Kidney (tissue), 14 donors: ENCODE measurements around the gene DLX4. TPM values are rescaled to one million over a fixed set of nuclear protein-coding genes. Genes with fewer than 3 reads are reported as not detected.

Experiments
- DNase-seq, 5 donors: peaks; one replicate each; pipeline ENCODE4 v3.0.0-alpha.2; 2013 to 2020
- FAIRE-seq: peaks from 2 replicates; lab custom pipeline; 2012; peaks lifted over from hg19 to GRCh38; lab: Jason Lieb, UNC
- H3K27ac ChIP-seq, 2 donors: one replicate each; pipeline ENCODE4 v1.7.0; 2013; ENCODE audit warnings: low read depth in 2 of 2, low read length in 2 of 2, inconsistent platforms in 1 of 2
- H3K27me3 ChIP-seq: one replicate; pipeline ENCODE4 v1.7.1; 2013; ENCODE audit warnings: low read length, inconsistent platforms; ENCODE audit not compliant: control insufficient read depth, insufficient read depth
- H3K36me3 ChIP-seq, 3 donors: one replicate each; pipeline versions ENCODE4 v1.7.0 to v1.7.1; 2013; ENCODE audit warnings: low read length in 3 of 3, control low read depth in 1 of 3, inconsistent platforms in 1 of 3; ENCODE audit not compliant: insufficient read depth in 3 of 3, control insufficient read depth in 2 of 3
- H3K4me1 ChIP-seq, 3 donors: one replicate each; pipeline versions ENCODE4 v1.7.0 to v1.7.1; 2013; ENCODE audit warnings: low read length in 3 of 3, inconsistent platforms in 1 of 3, low read depth in 1 of 3; ENCODE audit not compliant: control insufficient read depth in 2 of 3, insufficient read depth in 2 of 3
- H3K4me3 ChIP-seq, 3 donors: one replicate each; pipeline versions ENCODE4 v1.7.0 to v1.8.1; 2013; ENCODE audit warnings: low read length in 3 of 3, control low read depth in 1 of 3, inconsistent platforms in 1 of 3
- H3K9ac ChIP-seq, 3 donors: one replicate each; pipeline versions ENCODE4 v1.7.0 to v1.7.1; 2013; ENCODE audit warnings: low read length in 3 of 3, control low read depth in 1 of 3, inconsistent platforms in 1 of 3
- H3K9me3 ChIP-seq, 3 donors: one replicate each; pipeline versions ENCODE4 v1.7.0 to v1.7.1; 2013; ENCODE audit warnings: low read length in 3 of 3, control low read depth in 1 of 3, inconsistent platforms in 1 of 3; ENCODE audit not compliant: control insufficient read depth in 2 of 3, insufficient read depth in 1 of 3
- intact Hi-C: fragments of 100-400 bp; cut with DNase I; formaldehyde crosslinking; loops from one replicate; pipeline ENCODE4 v1.11.1; 2022
- polyA plus RNA-seq: library from polyadenylated mRNA; stranded (reverse); fragments of 350-450 nt; fragmentation: Illumina TruSeq; extraction: RNeasy Lipid Tissue Mini Kit (QIAGEN cat#74804); gene quantifications from one replicate; pipeline ENCODE4 v1.2.3, GENCODE V29; 2014; ENCODE audit warnings: low read depth, low replicate concordance; ENCODE audit not compliant: insufficient read depth
- total RNA-seq: library from RNA; stranded (reverse); fragmentation: NEBNext Ultra II Directional; extraction: Animal tissue kit (Norgen Biotek cat#: 25700); gene quantifications from one replicate; pipeline ENCODE4 v1.2.1, GENCODE V29; 2021
- TF ChIP-seq, protein P1 (sequence below): IDR thresholded peaks from 3 replicates; pipeline ENCODE4 v1.5.1; 2012; ENCODE audit warnings: mild to moderate bottlenecking, moderate library complexity, borderline replicate concordance; ENCODE audit not compliant: insufficient read depth; ENCODE audit errors: extremely low read depth
- donor health status: control.
- donor health status: control.
- donor health status: control.
- donor health status: control.
- donor health status: control.
- donor health status: DM: yes; HTN: yes; CAD: no.
- donor health status: Normal renal cell carcinoma (clear cell type).

The DLX4 gene
- total and polyA plus RNA-seq, 2 donors from 2014 or later, result 0.44 TPM; not detected in 1

GRCh38 chr17:49941427-49941826, 27.6 kb upstream of the DLX4 start:
- Histone ChIP-seq H3K4me1 (no peaks in the 10 kb centered on the region), H3K27me3 (no peaks in the 10 kb centered on the region), H3K9me3 (no peaks in the 10 kb centered on the region), H3K4me3 (no peak overlapping the region), H3K9ac (no peak overlapping the region), H3K27ac (no peak overlapping the region), H3K36me3 (no peaks in the 10 kb centered on the region)
- intact Hi-C loops, result no loop called here
- TF ChIP-seq, protein P1, sequence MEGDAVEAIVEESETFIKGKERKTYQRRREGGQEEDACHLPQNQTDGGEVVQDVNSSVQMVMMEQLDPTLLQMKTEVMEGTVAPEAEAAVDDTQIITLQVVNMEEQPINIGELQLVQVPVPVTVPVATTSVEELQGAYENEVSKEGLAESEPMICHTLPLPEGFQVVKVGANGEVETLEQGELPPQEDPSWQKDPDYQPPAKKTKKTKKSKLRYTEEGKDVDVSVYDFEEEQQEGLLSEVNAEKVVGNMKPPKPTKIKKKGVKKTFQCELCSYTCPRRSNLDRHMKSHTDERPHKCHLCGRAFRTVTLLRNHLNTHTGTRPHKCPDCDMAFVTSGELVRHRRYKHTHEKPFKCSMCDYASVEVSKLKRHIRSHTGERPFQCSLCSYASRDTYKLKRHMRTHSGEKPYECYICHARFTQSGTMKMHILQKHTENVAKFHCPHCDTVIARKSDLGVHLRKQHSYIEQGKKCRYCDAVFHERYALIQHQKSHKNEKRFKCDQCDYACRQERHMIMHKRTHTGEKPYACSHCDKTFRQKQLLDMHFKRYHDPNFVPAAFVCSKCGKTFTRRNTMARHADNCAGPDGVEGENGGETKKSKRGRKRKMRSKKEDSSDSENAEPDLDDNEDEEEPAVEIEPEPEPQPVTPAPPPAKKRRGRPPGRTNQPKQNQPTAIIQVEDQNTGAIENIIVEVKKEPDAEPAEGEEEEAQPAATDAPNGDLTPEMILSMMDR, result no peak
- DNase-seq (no peak), FAIRE-seq (no peak)

DNA sequence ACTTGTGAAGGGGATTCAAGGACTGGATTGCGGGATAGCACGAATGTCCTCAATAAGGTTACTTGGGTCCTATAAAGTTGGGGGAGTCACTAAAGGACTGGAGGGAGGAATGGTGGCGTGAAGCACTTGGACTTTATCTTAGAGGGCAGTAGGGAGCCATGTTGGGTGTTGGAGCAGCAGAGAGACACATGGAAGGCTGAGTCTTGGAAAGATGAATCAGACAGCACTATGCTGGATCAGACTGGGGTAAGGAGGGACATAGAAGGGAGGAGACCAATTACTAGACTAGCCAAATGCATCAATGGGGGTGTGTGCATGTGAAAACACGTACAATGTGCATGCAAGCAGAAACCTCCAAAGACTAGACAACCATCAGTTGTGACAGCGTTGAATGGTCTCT, 26.0 kb upstream of the DLX4 start:
- no peak overlapping the region for H3K9ac ChIP-seq
- DNase-seq (no peak), FAIRE-seq (no peak)
- H3K4me3 ChIP-seq, result no peak overlapping the region
- H3K27me3 ChIP-seq, result no peaks in the 10 kb centered on the region
- no peaks in the 10 kb centered on the region for H3K4me1 ChIP-seq
- H3K27ac ChIP-seq, result no peak overlapping the region
- intact Hi-C loops, result no loop called here
- no peaks in the 10 kb centered on the region for H3K9me3 ChIP-seq
- TF ChIP-seq, protein P1, result no peak
- H3K36me3 ChIP-seq, result no peaks in the 10 kb centered on the region

DNA sequence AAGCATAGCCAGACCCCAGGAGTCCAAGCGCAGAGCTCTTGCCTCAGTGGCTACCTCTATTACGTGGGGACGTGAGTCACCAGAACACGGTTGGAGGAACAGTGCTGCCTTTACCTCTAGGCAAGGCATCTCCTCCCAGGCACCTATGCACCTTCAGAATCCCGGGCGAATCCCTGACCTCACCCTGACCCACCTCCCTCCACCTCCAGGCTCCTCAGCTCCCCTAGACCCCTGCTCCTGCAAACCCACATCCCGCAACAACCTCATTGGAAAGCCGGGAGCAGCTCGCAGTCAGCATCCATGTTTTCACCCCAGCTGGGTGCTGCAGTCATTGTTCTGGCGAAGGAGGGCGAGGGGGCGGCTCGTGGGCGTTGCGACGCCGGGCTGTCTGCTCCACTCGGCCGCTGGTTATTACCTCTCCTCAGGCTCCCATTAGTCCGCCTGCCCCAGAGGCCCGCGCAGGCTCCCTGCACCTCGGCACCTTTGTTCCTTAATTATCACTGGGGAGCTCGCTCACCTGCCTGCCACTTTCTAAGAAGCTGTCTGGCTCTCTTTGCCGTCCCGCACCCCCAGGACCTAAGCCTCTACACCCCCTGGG, 24.6 kb upstream of the DLX4 start:
- Histone ChIP-seq H3K27ac (no peak overlapping the region), H3K9me3 (no peaks in the 10 kb centered on the region), H3K4me1 (no peaks in the 10 kb centered on the region), H3K27me3 (no peaks in the 10 kb centered on the region), H3K9ac (no peak overlapping the region), H3K4me3 (no peak overlapping the region), H3K36me3 (no peaks in the 10 kb centered on the region)
- FAIRE-seq, result no peak
- intact Hi-C loops, result no loop called here
- TF ChIP-seq, protein P1, result no peak
- peak in 4 of 5 donors; percentile 50 to 70 (median 52) for DNase-seq

DNA sequence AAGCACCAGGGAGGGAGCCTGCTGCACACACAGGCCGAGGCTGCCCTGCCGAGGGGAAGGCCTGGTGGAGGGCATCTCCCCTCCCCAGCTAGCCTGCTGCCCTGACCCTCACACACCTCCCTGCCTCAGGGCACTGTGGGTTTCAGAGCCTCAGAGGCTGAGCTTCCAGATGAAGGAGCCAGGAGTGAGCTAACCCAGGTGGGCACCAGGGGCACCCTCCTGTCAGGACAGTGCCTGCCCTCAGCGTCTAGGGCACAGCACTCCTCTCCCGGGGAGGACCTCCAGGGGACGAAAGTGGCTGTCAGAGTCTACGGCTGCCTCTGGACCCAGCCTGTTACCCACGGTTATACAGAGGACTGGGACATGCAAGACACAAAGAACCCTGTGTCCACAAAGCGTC, 22.8 kb upstream of the DLX4 start:
- no peak for FAIRE-seq
- no peak for DNase-seq
- H3K9me3 ChIP-seq, result no peaks in the 10 kb centered on the region
- intact Hi-C loops, result no loop called here
- no peaks in the 10 kb centered on the region for H3K4me1 ChIP-seq
- H3K4me3 ChIP-seq, result no peak overlapping the region
- H3K27ac ChIP-seq, result no peak overlapping the region
- no peak overlapping the region for H3K9ac ChIP-seq
- H3K36me3 ChIP-seq, result no peaks in the 10 kb centered on the region
- TF ChIP-seq, protein P1, result no peak
- no peaks in the 10 kb centered on the region for H3K27me3 ChIP-seq
